ENCODE measurements around the gene DAD1.

DNA sequence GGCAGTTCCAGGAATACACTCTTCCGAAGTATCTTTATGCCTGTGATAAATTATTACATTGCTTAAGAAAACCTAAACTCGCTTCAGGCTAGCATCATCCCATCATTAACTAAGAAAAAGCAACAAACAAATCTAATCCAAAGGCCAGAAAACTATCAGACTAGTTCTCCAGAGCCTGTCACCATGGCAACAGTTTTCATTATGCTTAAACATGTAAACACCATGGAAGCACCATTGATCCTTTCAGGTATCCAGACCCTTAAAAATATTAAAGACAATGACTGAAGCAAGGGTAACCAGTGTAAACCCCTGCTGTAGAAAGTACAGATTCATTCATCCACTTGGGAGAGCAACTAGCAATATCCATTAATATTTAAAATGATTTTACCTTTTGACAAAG lies 9.8 kb downstream of the DAD1 start:
- TF ChIP-seq, protein P1, sequence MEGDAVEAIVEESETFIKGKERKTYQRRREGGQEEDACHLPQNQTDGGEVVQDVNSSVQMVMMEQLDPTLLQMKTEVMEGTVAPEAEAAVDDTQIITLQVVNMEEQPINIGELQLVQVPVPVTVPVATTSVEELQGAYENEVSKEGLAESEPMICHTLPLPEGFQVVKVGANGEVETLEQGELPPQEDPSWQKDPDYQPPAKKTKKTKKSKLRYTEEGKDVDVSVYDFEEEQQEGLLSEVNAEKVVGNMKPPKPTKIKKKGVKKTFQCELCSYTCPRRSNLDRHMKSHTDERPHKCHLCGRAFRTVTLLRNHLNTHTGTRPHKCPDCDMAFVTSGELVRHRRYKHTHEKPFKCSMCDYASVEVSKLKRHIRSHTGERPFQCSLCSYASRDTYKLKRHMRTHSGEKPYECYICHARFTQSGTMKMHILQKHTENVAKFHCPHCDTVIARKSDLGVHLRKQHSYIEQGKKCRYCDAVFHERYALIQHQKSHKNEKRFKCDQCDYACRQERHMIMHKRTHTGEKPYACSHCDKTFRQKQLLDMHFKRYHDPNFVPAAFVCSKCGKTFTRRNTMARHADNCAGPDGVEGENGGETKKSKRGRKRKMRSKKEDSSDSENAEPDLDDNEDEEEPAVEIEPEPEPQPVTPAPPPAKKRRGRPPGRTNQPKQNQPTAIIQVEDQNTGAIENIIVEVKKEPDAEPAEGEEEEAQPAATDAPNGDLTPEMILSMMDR (IDR thresholded peaks at IDR 0.05; ENCODE audit: insufficient read depth, low read length, poor library complexity, severe bottlenecking), result no peak
- no peak for TF ChIP-seq EZH2phosphoT487 (conservative IDR thresholded peaks at IDR 0.05; ENCODE audit: low read length)
